Ishikawa (cell line): ENCODE measurements around the gene LTBP3.

Experiments used
- CEBPB ChIP-seq: IDR thresholded peaks from 2 replicates; pipeline ENCODE4 v1.6.1; 2012
- CREB1 ChIP-seq: IDR thresholded peaks from 2 replicates; pipeline ENCODE4 v1.6.1; 2012; ENCODE audit warnings: low read depth
- EGR1 ChIP-seq: IDR thresholded peaks from 2 replicates; pipeline ENCODE4 v1.6.1; 2012
- EP300 ChIP-seq: IDR thresholded peaks from 2 replicates; pipeline ENCODE4 v1.6.1; 2012; ENCODE audit warnings: borderline replicate concordance
- FOXM1 ChIP-seq: IDR thresholded peaks from 2 replicates; pipeline ENCODE4 v1.6.1; 2012; ENCODE audit warnings: low read depth, borderline replicate concordance
- NFIC ChIP-seq: IDR thresholded peaks from 2 replicates; pipeline ENCODE4 v1.6.1; 2012
- RAD21 ChIP-seq: IDR thresholded peaks from 2 replicates; pipeline ENCODE4 v1.6.1; 2012; ENCODE audit warnings: low read depth
- TAF1 ChIP-seq: IDR thresholded peaks from 2 replicates; pipeline ENCODE4 v1.6.1; 2012; ENCODE audit warnings: low read depth, mild to moderate bottlenecking
- TCF12 ChIP-seq: IDR thresholded peaks from 2 replicates; pipeline ENCODE4 v1.6.1; 2012; ENCODE audit warnings: low read depth
- TEAD4 ChIP-seq: IDR thresholded peaks from 2 replicates; pipeline ENCODE4 v1.6.1; 2012
- YY1 ChIP-seq: IDR thresholded peaks from 2 replicates; pipeline ENCODE4 v1.6.1; 2012; ENCODE audit warnings: low read depth
- ZBTB7A ChIP-seq: IDR thresholded peaks from 2 replicates; pipeline ENCODE4 v1.6.1; 2012; ENCODE audit warnings: low read depth
- TF ChIP-seq, protein P1 (sequence below): IDR thresholded peaks from 2 replicates; pipeline ENCODE4 v1.6.1; 2012
- TF ChIP-seq, protein P2 (sequence below): IDR thresholded peaks from 2 replicates; pipeline ENCODE4 v1.6.1; 2012
- TF ChIP-seq, protein P3 (sequence below): IDR thresholded peaks from 2 replicates; pipeline ENCODE4 v1.6.1; 2012; ENCODE audit warnings: low read depth, mild to moderate bottlenecking

Gene LTBP3

DNA sequence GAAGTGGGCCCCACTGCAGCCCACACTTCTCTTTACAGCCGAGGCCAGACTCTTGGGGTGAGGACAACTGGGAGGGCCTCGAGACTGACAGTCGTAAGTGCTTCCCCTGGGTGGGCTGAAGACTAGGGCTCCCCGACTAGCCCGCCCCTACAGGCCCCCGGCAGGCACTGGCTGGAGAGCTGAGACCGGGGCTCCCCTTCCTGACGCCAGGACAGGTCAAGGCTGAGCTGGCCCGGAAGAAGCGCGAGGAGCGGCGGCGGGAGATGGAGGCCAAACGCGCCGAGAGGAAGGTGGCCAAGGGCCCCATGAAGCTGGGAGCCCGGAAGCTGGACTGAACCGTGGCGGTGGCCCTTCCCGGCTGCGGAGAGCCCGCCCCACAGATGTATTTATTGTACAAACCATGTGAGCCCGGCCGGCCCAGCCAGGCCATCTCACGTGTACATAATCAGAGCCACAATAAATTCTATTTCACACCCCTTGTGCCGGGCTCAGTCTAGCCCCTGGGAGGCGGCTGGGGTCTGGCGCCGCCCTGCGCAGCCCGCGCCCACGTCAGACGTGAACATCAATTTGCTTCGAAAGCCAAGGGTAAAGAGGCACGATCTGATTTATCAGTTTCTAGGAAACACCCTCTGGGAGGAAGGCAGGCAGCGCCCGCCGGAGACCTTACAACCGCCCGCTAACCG is 19.8 kb downstream of the LTBP3 start:
- TF ChIP-seq TCF12 = no peak

DNA sequence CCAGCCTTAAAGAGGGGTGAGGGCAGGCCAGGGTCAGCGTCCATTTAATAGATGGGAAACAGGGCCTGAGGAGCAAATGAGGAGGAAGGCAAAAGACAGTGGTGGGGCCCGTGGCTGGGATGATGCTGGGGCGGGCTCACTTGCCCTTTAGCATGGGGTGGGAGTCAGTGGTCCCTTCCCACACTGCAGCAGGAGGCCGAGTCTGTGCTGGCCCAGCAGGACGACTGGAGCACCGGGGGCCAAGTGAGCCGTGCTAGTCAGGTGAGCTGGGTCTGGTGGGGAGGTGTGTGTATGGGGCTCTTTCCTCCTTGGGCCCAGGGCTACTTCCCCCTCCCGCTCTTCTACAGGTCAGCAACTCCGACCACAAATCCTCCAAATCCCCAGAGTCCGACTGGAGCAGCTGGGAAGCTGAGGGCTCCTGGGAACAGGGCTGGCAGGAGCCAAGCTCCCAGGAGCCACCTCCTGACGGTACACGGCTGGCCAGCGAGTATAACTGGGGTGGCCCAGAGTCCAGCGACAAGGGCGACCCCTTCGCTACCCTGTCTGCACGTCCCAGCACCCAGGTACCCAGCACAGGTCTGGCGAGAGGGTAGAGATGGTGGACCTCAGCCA is 20.4 kb downstream of the LTBP3 start:
- no peak for TF ChIP-seq ZBTB7A
- TF ChIP-seq CEBPB = no peak
- no peak for TF ChIP-seq EP300
- TF ChIP-seq NFIC = no peak
- TF ChIP-seq TCF12 = no peak
- TF ChIP-seq CREB1 = no peak
- TF ChIP-seq, protein P1, sequence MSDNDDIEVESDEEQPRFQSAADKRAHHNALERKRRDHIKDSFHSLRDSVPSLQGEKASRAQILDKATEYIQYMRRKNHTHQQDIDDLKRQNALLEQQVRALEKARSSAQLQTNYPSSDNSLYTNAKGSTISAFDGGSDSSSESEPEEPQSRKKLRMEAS = no peak
- no peak for TF ChIP-seq TEAD4
- TF ChIP-seq, protein P2, sequence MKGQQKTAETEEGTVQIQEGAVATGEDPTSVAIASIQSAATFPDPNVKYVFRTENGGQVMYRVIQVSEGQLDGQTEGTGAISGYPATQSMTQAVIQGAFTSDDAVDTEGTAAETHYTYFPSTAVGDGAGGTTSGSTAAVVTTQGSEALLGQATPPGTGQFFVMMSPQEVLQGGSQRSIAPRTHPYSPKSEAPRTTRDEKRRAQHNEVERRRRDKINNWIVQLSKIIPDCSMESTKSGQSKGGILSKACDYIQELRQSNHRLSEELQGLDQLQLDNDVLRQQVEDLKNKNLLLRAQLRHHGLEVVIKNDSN = no peak
- TF ChIP-seq FOXM1 = no peak
- no peak for TF ChIP-seq EGR1
- TF ChIP-seq RAD21 = no peak
- TF ChIP-seq TAF1 = no peak
- no peak for TF ChIP-seq YY1

DNA sequence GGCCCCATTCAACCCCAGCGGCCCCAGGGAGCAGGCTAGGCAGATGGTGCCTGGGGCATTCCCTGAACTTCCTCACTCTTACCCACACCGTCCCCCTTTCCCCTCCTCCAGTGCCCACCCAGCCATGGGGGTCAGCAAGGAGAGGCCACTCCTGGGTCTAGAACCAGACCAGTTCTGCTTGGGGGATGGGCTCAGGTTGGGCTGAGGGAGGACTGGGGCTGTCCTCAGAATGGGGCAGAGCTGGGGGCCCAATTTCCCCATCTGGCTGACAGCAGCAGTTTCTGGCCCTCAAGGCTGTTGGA is 20.9 kb downstream of the LTBP3 start:
- TF ChIP-seq NFIC = no peak
- TF ChIP-seq, protein P3, sequence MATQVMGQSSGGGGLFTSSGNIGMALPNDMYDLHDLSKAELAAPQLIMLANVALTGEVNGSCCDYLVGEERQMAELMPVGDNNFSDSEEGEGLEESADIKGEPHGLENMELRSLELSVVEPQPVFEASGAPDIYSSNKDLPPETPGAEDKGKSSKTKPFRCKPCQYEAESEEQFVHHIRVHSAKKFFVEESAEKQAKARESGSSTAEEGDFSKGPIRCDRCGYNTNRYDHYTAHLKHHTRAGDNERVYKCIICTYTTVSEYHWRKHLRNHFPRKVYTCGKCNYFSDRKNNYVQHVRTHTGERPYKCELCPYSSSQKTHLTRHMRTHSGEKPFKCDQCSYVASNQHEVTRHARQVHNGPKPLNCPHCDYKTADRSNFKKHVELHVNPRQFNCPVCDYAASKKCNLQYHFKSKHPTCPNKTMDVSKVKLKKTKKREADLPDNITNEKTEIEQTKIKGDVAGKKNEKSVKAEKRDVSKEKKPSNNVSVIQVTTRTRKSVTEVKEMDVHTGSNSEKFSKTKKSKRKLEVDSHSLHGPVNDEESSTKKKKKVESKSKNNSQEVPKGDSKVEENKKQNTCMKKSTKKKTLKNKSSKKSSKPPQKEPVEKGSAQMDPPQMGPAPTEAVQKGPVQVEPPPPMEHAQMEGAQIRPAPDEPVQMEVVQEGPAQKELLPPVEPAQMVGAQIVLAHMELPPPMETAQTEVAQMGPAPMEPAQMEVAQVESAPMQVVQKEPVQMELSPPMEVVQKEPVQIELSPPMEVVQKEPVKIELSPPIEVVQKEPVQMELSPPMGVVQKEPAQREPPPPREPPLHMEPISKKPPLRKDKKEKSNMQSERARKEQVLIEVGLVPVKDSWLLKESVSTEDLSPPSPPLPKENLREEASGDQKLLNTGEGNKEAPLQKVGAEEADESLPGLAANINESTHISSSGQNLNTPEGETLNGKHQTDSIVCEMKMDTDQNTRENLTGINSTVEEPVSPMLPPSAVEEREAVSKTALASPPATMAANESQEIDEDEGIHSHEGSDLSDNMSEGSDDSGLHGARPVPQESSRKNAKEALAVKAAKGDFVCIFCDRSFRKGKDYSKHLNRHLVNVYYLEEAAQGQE = no peak

DNA sequence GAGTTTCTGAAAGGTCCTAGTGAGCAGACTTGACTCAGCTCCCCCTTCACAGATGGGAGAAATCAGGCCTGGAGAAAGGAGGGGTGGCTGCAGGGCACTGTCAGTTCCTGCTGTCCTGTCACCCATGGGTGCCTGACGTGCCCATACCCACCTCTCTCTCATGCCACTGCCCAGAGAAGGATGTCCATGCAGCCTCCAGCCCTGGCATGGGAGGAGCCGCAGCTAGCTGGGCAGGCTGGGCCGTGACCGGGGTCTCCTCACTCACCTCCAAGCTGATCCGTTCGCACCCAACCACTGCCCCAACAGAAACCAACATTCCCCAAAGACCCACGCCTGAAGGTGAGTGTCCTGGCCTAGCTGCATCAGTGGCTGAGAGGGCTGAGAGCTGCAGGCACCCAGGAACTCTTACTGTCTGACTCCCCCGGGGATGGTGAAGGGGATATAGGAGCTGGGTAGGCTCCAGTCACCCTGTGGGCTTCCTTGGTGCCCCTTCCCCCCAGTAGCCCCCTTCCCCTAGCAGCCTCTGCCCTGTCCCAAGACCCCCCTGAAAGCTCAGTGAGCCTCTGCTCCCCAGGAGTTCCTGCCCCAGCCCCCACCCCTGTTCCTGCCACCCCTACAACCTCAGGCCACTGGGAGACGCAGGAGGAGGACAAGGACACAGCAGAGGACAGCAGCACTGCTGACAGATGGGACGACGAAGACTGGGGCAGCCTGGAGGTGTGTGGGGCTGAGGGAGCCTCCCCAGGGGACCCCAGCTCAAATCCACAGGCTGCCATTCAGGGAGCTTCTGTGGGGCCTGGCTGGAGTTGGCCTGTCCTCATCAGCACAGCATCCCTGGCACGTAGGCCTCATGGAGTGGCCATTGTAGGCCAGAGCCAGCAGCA is 21.5 kb downstream of the LTBP3 start:
- TF ChIP-seq EGR1 = no peak
- TF ChIP-seq CREB1 = no peak
- TF ChIP-seq CEBPB = no peak
- TF ChIP-seq TAF1 = no peak
- TF ChIP-seq, protein P1 = no peak
- TF ChIP-seq, protein P3 = no peak
- no peak for TF ChIP-seq ZBTB7A

DNA sequence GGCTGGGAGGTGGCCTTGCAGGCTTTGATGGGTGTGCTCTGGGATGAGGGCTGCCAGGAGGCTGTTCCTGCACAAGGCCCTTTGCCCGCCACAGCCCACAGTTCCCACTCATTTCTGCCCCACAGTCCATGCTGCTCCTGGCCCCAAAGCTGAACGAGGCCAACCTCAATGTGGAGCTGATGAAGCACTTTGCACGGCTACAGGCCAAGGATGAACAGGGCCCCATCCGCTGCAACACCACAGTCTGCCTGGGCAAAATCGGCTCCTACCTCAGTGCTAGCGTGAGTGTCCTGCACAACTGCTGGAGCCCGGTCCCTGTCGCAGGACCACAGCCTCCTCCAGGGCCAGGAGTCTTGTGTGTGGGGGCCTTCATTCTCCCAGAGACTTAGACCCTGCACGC is 23.1 kb downstream of the LTBP3 start:
- TF ChIP-seq YY1 = no peak
- no peak for TF ChIP-seq RAD21
- TF ChIP-seq, protein P2 = no peak
- TF ChIP-seq, protein P1 = no peak

DNA sequence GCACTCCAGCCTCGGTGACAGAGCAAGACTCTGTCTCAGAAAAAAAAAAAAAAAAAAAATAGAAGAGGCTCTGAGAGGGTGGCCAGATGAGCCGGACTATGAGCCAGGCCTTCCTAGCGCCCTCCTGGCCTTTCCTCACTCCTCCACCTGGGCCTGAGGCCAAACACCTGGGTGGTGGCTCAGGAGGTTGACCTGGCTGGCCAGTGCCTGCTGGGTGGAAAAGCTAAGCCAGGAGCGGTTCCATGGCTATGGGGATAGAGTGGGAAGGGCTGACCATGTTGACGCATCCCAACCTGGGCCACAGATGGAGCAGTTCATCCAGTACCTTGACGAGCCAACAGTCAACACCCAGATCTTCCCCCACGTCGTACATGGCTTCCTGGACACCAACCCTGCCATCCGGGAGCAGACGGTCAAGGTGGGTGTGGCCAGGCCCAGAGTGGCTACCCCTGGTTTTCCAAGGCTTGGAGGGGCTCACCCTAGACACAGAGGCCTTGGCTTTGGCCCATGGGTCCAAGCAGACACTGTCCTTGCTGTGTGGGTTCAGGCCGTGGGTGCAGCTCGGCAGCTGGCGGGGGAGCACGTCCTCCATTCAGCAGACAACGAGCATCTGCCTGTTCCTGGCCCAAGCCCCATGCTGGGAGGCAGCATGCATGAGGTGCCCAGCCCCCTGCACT is 25.6 kb downstream of the LTBP3 start:
- TF ChIP-seq TAF1 (no peak), EGR1 (no peak), CEBPB (no peak), TCF12 (no peak), RAD21 (no peak), FOXM1 (no peak), NFIC (no peak), EP300 (no peak), YY1 (no peak), CREB1 (no peak), TEAD4 (no peak)
- TF ChIP-seq, protein P3 = no peak
- TF ChIP-seq, protein P1 = no peak
- TF ChIP-seq, protein P2 = no peak
